ENCODE measurements around the gene FBXL16. TPM values are rescaled to one million over a fixed set of nuclear protein-coding genes. Genes with fewer than 3 reads are reported as not detected.
A peak's percentile ranks its signal among the peaks of the same experiment; 100 is the strongest.

Gene FBXL16
- polyA plus RNA-seq, 1 donor from 2014 or later = 3.4 TPM

DNA sequence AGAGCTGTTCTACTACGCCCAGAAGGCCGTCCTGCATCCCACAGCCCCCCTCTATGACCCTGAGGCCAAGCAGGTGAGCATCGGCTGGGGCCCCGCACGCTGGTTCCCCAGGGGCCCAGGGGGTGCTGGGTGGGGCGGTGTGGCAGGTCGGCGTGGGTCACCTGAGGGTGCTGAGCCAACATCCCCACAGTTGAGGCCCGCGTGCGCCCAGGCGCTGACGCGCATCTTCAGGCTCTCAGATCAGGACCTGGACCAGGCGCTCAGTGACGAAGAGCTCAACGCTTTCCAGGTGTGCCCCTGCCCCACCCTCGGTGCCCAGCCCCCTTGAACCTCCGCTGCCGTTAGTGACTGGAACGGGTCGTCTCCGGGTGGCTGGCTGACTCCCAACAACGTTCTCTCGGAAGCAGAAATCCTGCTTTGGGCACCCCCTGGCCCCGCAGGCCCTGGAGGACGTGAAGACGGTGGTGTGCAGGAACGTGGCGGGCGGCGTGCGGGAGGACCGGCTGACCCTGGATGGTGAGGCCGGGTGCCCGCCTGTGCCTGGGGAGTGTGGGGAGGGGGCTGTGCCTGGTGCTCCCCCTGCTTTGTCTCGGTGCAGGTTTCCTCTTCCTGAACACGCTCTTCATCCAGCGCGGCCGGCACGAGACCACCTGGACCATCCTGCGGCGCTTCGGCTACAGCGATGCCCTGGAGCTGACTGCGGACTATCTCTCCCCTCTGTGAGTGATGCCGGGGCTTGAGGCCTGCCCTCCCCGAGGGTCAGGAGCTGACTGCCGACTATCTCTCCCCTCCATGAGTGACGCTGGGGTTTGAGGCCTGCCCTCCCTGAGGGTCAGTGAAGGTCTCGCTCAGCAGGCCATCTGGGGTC is 34.9 kb downstream of the FBXL16 start:
- no peak overlapping the region for H3K27ac ChIP-seq (ENCODE audit: low read length)
- H2AFZ ChIP-seq (ENCODE audit: low read depth, low read length) = no peak overlapping the region
- no peaks in the 10 kb centered on the region for H3K9me3 ChIP-seq (ENCODE audit: low read length)
- H3F3A ChIP-seq (ENCODE audit: insufficient read depth, low read length, poor library complexity, severe bottlenecking) = no peaks in the 10 kb centered on the region
- H3K4me2 ChIP-seq (ENCODE audit: low read length) = no peak overlapping the region
- TF ChIP-seq MXI1 (conservative IDR thresholded peaks at IDR 0.05; ENCODE audit: poor library complexity, severe bottlenecking) (no peak), SMC3 (conservative IDR thresholded peaks at IDR 0.05; ENCODE audit: poor library complexity) (no peak), TAF1 (IDR thresholded peaks at IDR 0.05; ENCODE audit: low read depth) (no peak), EZH2 (IDR thresholded peaks at IDR 0.05; ENCODE audit: borderline replicate concordance, insufficient read depth, low read length, poor library complexity, severe bottlenecking) (no peak), POLR2AphosphoS5 (IDR thresholded peaks at IDR 0.05) (no peak), RAD21 (conservative IDR thresholded peaks at IDR 0.05) (no peak), EP300 (conservative IDR thresholded peaks at IDR 0.05; ENCODE audit: poor library complexity, severe bottlenecking) (no peak)
- TF ChIP-seq, protein P1, sequence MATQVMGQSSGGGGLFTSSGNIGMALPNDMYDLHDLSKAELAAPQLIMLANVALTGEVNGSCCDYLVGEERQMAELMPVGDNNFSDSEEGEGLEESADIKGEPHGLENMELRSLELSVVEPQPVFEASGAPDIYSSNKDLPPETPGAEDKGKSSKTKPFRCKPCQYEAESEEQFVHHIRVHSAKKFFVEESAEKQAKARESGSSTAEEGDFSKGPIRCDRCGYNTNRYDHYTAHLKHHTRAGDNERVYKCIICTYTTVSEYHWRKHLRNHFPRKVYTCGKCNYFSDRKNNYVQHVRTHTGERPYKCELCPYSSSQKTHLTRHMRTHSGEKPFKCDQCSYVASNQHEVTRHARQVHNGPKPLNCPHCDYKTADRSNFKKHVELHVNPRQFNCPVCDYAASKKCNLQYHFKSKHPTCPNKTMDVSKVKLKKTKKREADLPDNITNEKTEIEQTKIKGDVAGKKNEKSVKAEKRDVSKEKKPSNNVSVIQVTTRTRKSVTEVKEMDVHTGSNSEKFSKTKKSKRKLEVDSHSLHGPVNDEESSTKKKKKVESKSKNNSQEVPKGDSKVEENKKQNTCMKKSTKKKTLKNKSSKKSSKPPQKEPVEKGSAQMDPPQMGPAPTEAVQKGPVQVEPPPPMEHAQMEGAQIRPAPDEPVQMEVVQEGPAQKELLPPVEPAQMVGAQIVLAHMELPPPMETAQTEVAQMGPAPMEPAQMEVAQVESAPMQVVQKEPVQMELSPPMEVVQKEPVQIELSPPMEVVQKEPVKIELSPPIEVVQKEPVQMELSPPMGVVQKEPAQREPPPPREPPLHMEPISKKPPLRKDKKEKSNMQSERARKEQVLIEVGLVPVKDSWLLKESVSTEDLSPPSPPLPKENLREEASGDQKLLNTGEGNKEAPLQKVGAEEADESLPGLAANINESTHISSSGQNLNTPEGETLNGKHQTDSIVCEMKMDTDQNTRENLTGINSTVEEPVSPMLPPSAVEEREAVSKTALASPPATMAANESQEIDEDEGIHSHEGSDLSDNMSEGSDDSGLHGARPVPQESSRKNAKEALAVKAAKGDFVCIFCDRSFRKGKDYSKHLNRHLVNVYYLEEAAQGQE (IDR thresholded peaks at IDR 0.05; ENCODE audit: borderline replicate concordance) = no peak
- TF ChIP-seq, protein P2, sequence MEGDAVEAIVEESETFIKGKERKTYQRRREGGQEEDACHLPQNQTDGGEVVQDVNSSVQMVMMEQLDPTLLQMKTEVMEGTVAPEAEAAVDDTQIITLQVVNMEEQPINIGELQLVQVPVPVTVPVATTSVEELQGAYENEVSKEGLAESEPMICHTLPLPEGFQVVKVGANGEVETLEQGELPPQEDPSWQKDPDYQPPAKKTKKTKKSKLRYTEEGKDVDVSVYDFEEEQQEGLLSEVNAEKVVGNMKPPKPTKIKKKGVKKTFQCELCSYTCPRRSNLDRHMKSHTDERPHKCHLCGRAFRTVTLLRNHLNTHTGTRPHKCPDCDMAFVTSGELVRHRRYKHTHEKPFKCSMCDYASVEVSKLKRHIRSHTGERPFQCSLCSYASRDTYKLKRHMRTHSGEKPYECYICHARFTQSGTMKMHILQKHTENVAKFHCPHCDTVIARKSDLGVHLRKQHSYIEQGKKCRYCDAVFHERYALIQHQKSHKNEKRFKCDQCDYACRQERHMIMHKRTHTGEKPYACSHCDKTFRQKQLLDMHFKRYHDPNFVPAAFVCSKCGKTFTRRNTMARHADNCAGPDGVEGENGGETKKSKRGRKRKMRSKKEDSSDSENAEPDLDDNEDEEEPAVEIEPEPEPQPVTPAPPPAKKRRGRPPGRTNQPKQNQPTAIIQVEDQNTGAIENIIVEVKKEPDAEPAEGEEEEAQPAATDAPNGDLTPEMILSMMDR (IDR thresholded peaks at IDR 0.05; ENCODE audit: poor library complexity, severe bottlenecking) = no peak
- H3K9ac ChIP-seq (ENCODE audit: low read length) = no peak overlapping the region
- H3K27me3 ChIP-seq (ENCODE audit: insufficient read depth, low read depth, low read length) = peaks cover 3% of the 10 kb centered on the region
- H4K20me1 ChIP-seq (ENCODE audit: insufficient read depth) = no peaks in the 10 kb centered on the region
- no peaks in the 10 kb centered on the region for H3K36me3 ChIP-seq (ENCODE audit: insufficient read depth, low read length)
- no peaks in the 10 kb centered on the region for H3K9me2 ChIP-seq (ENCODE audit: insufficient read depth, low read length)
- peaks cover 9% of the 10 kb centered on the region for H3K79me2 ChIP-seq (replicated peaks; ENCODE audit: insufficient read depth, low read length)
- H3K4me3 ChIP-seq (ENCODE audit: low read length) = no peak overlapping the region

DNA sequence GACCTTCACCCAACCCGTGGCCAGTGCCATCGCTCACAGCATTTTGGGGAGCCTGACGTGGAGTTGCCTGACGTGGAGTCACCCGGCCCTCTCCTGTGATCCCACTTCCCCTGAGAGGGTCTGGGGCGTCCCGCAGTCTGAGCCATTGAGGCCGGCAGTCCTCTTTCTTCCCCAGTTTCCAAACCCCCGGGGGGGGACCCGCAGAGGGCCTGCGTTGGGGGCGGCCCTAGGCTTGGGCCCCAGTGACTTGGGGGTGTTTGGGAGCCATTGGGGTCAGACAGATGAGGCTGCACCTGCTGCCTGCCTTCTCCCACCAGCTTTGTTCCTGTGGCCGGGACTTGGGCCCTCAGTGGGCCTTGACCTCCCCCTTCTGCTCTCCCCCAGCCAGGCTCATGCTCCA is 35.9 kb downstream of the FBXL16 start:
- Histone ChIP-seq H3K9ac (ENCODE audit: low read length) (no peak overlapping the region), H3K4me3 (ENCODE audit: low read length) (peak overlapping the region; percentile 98), H3K9me3 (ENCODE audit: low read length) (no peaks in the 10 kb centered on the region), H3K27ac (ENCODE audit: low read length) (no peak overlapping the region), H3K36me3 (ENCODE audit: insufficient read depth, low read length) (no peaks in the 10 kb centered on the region), H4K20me1 (ENCODE audit: insufficient read depth) (no peaks in the 10 kb centered on the region), H3K79me2 (replicated peaks; ENCODE audit: insufficient read depth, low read length) (peaks cover 9% of the 10 kb centered on the region), H3K4me2 (ENCODE audit: low read length) (no peak overlapping the region), H2AFZ (ENCODE audit: low read depth, low read length) (no peak overlapping the region), H3K9me2 (ENCODE audit: insufficient read depth, low read length) (no peaks in the 10 kb centered on the region), H3K27me3 (ENCODE audit: insufficient read depth, low read depth, low read length) (no peaks in the 10 kb centered on the region), H3F3A (ENCODE audit: insufficient read depth, low read length, poor library complexity, severe bottlenecking) (no peaks in the 10 kb centered on the region)
- TF ChIP-seq TAF1 (IDR thresholded peaks at IDR 0.05; ENCODE audit: low read depth) (no peak), EZH2 (IDR thresholded peaks at IDR 0.05; ENCODE audit: borderline replicate concordance, insufficient read depth, low read length, poor library complexity, severe bottlenecking) (no peak), MXI1 (conservative IDR thresholded peaks at IDR 0.05; ENCODE audit: poor library complexity, severe bottlenecking) (no peak), SMC3 (conservative IDR thresholded peaks at IDR 0.05; ENCODE audit: poor library complexity) (no peak), EP300 (conservative IDR thresholded peaks at IDR 0.05; ENCODE audit: poor library complexity, severe bottlenecking) (no peak), RAD21 (conservative IDR thresholded peaks at IDR 0.05) (no peak), POLR2AphosphoS5 (IDR thresholded peaks at IDR 0.05) (no peak)
- TF ChIP-seq, protein P2 (IDR thresholded peaks at IDR 0.05; ENCODE audit: poor library complexity, severe bottlenecking) = no peak
- TF ChIP-seq, protein P1 (IDR thresholded peaks at IDR 0.05; ENCODE audit: borderline replicate concordance) = no peak
